GM21423 (cell line): ENCODE results near the gene FRAS1.
"Not testable (repeated sequence)": the region's sequence is repeated elsewhere in the genome, so short reads cannot be mapped to it uniquely, and the experiment has no call there.

Experiments used
- ATAC-seq: cut with Tn5 transposase; IDR thresholded peaks from one replicate; pipeline ENCODE4 v1.9.1; 2021; ENCODE audit warnings: mild to moderate bottlenecking, moderate library complexity; ENCODE audit not compliant: unreplicated experiment

Gene FRAS1

GRCh38 chr4:78484574-78484973 lies 427.5 kb downstream of the FRAS1 start:
- ATAC-seq = no peak

- no peak for ATAC-seq
These were observed 436.6 kb downstream of the FRAS1 start for GRCh38 chr4:78493731-78494130.

- ATAC-seq = no peak
These were observed 439.0 kb downstream of the FRAS1 start for GRCh38 chr4:78496021-78496643.

GRCh38 chr4:78506260-78506659 lies 449.1 kb downstream of the FRAS1 start:
- ATAC-seq = not testable (repeated sequence)

- ATAC-seq = no peak
These were observed 451.9 kb downstream of the FRAS1 start for GRCh38 chr4:78509043-78509442.

- no peak for ATAC-seq
These were observed 453.0 kb downstream of the FRAS1 start for GRCh38 chr4:78510108-78510507.

- no peak for ATAC-seq
These were observed 453.6 kb downstream of the FRAS1 start for GRCh38 chr4:78510681-78511080.

GRCh38 chr4:78512357-78512920 lies 455.3 kb downstream of the FRAS1 start:
- no peak for ATAC-seq

- ATAC-seq = no peak
These were observed 456.4 kb downstream of the FRAS1 start for GRCh38 chr4:78513411-78513975.

GRCh38 chr4:78517050-78517652 lies 460.0 kb downstream of the FRAS1 start:
- ATAC-seq = no peak

GRCh38 chr4:78518561-78518960 lies 461.4 kb downstream of the FRAS1 start:
- ATAC-seq = no peak

- no peak for ATAC-seq
These were observed 462.8 kb downstream of the FRAS1 start for GRCh38 chr4:78519962-78520361.

- no peak for ATAC-seq
These were observed 463.7 kb downstream of the FRAS1 start for GRCh38 chr4:78520808-78521226.

- no peak for ATAC-seq
These were observed 466.9 kb downstream of the FRAS1 start for GRCh38 chr4:78524009-78524408.

GRCh38 chr4:78525559-78525958 lies 468.4 kb downstream of the FRAS1 start:
- no peak for ATAC-seq

GRCh38 chr4:78527103-78527502 lies 470.0 kb downstream of the FRAS1 start:
- no peak for ATAC-seq

GRCh38 chr4:78527555-78527954 lies 470.4 kb downstream of the FRAS1 start:
- ATAC-seq = no peak

- ATAC-seq = no peak
These were observed 471.2 kb downstream of the FRAS1 start for GRCh38 chr4:78528327-78528726.

GRCh38 chr4:78529569-78530209 lies 472.6 kb downstream of the FRAS1 start:
- no peak for ATAC-seq

- no peak for ATAC-seq
These were observed 474.9 kb downstream of the FRAS1 start for GRCh38 chr4:78532046-78532445.

GRCh38 chr4:78533854-78534253 lies 476.7 kb downstream of the FRAS1 start:
- no peak for ATAC-seq
